IMR-90 (cell line): ENCODE measurements around the gene MXRA8.

Source experiments
- CTCF ChIP-seq: conservative IDR thresholded peaks from 2 replicates; pipeline ENCODE4 v1.5.1; 2012; ENCODE audit warnings: mild to moderate bottlenecking, low read depth, low read length, improper control_type of control experiment
- FOS ChIP-seq: fragments of 150-350 bp; IDR thresholded peaks from 2 replicates; pipeline ENCODE4 v1.6.1; 2016; ENCODE audit warnings: low read depth, low read length

- TF ChIP-seq CTCF (no peak), FOS (no peak)
Observed at GRCh38 chr1:1388078-1388472, 29.7 kb upstream of the MXRA8 start.
